ENCODE measurements around the gene SNRPD2.
A peak's percentile ranks its signal among the peaks of the same experiment; 100 is the strongest.

GRCh38 chr19:45717131-45717982 is 25.6 kb upstream of the SNRPD2 start:
- TF ChIP-seq, protein P1, sequence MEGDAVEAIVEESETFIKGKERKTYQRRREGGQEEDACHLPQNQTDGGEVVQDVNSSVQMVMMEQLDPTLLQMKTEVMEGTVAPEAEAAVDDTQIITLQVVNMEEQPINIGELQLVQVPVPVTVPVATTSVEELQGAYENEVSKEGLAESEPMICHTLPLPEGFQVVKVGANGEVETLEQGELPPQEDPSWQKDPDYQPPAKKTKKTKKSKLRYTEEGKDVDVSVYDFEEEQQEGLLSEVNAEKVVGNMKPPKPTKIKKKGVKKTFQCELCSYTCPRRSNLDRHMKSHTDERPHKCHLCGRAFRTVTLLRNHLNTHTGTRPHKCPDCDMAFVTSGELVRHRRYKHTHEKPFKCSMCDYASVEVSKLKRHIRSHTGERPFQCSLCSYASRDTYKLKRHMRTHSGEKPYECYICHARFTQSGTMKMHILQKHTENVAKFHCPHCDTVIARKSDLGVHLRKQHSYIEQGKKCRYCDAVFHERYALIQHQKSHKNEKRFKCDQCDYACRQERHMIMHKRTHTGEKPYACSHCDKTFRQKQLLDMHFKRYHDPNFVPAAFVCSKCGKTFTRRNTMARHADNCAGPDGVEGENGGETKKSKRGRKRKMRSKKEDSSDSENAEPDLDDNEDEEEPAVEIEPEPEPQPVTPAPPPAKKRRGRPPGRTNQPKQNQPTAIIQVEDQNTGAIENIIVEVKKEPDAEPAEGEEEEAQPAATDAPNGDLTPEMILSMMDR (conservative IDR thresholded peaks at IDR 0.05 in 1 of 2, IDR thresholded peaks at IDR 0.05 in 1 of 2; ENCODE audit: low read depth in 1 of 2, low read length in 2 of 2) = peak in 1 of 2 donors; percentile 15
- no peak for TF ChIP-seq EZH2 (IDR thresholded peaks at IDR 0.05; ENCODE audit: low read length, missing control alignments)

All from fibroblast of lung (primary cell).